RKO (cell line): ENCODE measurements around the gene NTRK3.

Source experiments
- DNase-seq: peaks from one replicate; pipeline ENCODE4 v3.0.0-alpha.2; 2016; ENCODE audit warnings: low spot score

Gene NTRK3

DNA sequence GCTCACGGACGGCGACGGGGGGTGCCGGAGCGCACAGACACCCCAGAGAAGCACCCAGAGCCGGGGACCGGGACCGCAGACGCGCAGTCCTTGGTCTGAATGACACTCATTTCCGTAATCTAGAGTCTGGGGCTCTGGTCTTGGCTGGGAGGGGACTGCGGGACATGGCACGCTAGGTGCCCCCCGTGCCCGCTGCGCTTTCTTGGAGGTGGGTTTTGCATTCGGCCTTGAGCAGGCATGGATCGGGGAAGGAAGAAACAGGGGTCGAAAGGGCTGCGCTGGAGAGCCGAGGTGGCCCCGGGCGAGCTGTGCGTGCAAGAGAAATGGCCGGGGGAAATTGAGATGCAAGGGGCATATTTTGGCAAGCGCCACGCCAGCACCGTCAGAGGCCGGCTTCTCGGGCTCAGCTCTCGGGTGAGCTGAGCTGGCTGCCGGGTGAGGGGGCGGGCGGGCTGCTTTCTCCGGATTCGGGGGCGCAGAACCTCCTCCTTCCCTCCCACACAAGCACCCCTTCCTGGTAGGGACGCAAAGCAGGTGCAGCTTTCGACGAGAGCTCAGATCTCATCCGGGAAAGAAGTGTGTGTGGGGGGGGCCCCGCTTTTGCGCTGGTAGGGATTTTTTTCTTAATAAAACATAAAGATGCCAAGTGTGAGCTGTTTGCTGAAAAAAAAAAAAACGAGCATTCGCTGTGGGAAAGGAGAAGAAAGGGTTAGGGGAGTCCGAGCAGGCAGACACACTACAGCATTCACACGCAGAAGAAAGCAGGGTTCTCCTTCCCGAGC, 963 bp upstream of the NTRK3 start:
- no peak for DNase-seq

DNA sequence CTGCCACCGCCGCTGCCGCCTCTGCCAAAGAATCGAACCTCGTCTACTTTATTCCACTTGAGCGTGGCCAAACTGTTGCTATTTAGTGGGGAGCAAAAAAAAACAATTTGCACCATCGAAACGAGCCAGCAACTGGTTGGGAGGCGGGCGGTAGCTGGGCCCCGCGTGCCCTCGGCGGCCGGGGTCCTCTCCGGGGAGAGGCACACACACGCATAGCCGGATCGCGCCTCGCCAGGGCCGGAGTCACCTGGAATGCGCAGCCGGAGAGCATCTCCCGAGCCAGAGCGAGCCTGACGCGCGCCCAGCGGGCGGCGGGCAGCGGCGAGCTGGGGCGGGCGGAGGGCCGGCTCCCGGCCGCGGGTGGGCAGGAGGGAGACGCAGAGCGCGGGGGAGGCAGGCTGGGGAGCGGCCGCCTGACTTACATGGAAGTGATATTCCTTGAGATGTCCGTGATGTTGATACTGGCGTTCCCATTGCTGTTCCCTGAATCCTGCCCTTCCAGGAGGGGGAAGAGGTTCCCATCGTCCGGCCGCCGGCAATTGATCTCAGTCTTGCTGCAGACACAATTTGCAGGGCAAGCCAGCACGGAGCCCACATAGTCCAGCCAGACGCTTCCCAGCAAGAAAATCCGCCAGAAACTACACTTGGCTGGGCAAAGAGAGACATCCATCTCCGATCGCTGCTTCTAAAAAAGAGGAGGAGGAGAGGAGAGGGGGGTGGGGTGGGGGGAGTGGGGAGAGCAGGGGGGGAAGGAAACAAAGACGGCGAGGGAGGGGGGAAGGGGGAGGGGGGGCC, 858 bp downstream of the NTRK3 start:
- no peak for DNase-seq

DNA sequence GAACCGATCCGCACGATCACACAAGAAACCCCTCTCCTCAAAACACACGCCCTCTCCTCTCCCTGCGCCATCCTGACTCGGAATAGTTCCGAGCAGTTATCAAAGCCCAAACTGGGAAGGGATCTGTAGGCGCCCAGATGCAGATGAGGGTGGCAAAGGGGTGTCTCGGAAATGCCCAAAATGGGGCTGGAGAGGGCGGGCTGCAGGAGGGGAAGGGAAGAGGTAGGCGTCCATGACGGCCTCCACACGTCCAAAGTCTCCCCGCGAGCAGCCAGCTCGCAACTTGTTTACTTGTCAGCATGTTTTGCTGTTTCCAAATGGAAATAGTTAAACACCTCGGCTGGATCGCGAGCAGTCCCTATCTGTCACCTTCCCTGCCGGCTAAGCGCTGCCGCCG, 1.5 kb downstream of the NTRK3 start:
- DNase-seq: no peak

DNA sequence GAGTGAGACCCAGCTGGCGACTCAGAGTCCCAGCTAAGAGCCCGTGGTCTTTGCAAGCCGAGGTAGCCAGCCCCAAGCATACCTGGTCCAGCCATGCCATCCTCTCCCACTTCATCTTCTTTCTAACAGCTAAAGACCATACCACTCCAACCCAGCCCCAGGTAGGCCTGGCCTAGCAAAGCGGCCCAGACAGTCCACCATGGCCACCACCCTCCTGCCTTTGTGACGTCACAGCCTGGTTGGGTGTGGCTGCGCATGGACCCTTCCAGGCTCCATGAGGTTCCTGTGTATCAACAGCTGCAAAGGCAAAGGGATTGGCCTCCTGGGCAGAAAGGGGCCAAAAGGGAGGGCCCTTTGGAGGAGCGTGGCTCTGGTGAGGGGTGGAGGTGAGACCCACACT, 4.1 kb downstream of the NTRK3 start:
- DNase-seq: no peak

DNA sequence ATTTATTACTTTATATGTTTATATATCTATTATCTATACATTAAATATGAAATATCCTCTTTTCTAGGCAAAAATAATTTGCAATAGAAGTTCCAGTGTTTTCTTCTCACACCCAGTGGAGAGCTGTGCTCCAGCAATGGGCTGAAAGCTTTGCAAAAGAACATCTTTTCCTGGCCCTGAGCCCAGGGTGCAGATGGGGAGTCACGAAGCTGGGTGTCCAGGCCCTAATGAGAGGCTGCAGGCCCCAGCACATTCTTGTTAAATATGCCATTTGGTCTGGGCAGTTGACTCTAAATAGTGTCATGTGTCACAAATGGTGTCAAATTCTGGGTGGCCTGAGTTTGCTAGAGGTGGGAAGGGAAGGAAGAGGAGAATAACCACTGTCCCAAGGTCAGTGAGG, 5.7 kb downstream of the NTRK3 start:
- no peak for DNase-seq

DNA sequence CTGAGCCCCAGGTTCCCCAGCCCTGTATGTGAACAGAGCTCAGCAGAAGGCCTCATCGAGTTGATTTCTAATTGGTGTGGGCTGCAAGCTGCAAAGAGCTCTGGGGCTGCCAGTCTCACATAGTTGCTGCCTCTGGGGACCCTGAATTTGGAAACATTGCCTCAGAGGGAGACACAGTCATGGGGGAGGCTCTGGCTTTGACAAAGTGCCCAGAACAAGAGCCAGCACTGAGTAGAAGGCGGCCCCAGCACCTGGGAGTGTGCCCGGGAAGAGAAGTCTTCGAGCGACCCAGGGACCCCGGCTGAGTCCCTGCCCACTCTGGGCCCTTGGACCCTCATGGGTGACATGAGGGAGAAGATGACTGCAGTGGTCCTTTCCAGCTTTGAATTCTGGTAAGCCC, 7.3 kb downstream of the NTRK3 start:
- DNase-seq: no peak

DNA sequence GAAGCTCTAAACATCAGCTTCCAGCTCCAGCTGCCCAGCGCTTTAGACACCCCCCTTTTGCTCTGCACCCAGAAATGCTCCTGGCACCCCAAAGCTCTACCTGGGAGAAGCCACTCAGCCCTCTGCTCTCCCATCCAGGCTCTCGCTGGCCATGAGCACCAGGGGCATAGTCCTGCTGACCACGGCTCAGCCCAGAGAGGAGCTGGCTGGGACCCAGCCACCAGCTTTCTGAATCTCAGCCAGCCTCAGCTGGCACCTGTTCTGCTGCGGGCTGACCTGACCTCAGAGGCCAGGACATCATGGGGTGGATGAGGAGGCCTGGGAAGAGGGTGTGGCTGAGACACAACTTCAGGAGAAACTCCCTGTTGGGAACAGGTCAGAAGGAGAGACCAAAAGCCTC, 8.6 kb downstream of the NTRK3 start:
- DNase-seq: no peak

DNA sequence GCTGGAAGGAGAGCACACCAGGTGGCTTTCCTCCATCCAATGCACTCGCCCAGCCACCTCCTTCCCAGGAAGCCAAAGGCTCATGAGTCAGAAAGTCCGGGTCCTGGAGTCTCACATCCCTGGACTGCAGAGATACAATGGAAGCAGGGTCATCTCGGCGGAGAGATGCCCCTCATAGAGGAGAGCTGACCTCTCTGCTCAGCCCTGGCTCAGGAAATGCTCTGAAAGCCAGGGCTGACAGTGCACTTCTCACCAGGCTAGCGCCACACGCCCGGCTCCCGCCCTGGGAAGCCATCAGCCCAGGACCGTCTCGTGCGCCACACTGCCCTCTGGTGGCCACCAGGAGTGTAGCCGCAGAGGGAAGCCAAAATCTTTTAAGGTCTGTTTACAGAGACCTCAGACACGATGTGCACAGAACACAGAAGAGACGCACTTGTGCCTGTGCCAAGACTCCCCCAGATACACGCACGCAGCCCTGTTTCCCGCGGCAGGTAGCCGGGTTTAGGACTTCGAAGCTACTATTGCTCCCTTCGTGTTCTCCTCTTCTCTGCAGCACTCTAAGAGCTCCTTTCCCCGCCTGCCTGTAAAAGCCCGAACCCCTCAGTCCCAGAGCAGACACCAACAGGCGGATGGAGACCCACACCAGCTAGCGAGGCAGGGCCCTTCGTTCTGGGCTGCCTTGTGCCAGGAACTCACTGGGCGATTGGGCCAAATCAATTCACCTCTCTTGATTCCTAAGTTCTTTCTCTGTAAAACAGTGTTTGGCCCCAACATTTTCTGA, 9.7 kb downstream of the NTRK3 start:
- DNase-seq: peak; percentile 73

DNA sequence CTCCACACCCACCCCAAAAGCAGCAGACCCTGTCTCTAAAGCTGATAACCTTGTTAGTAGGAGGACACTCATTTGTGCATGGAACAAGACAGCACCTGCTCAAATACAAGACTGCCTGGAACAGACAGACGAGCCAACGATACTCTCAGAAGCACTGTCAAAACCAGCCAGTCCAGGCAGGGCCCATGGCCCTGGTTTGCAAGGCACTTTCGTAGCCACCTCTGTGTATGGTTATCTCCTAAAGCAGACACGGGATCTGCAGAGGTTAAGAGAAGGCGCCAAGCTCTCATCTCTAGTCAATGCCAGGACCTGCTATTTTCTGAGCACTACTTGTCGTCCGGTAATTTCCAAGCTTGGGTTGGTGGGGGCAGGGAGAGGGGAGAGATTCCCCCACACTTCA, 10.5 kb downstream of the NTRK3 start:
- no peak for DNase-seq

DNA sequence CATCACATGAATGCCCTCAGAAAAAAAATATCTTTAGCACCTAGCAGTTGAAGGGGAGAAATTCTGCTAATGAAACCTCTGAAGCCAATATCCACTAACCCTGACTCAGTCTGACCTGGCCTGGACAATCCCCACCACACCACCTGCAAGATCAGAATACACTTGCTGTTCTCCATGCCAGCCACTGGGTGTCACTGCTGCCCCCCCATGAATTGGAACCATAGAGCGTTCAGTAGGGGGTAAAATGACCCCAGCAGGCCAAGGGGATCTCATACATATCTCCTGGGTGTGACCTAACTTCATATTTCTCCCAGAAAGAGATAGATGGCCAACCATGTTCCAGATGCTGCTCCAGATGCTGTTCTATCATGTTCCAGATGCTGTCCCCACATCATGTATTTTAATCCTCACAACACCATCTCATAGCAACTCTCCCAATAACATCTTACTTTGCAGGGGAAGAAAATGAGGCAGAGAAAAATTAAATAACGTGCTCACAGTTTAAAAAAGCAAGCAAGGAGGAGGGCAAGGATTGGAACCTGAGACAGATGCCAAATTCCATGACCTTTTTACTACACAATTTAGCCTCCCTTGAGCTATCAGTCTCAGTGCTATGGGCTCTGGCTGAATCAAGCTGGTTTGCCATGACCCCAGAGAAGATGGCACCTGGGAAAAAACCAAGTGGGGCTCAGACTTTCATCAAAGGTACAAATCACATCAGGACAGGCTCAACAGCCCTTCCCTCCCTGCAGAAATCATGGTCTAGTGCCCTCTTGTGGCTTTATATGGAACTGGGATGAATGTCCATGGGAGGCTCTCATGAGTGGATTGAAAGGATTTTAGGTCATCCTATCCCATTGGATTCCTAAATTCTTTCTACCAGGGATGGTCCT, 12.4 kb downstream of the NTRK3 start:
- peak; percentile 43 for DNase-seq

DNA sequence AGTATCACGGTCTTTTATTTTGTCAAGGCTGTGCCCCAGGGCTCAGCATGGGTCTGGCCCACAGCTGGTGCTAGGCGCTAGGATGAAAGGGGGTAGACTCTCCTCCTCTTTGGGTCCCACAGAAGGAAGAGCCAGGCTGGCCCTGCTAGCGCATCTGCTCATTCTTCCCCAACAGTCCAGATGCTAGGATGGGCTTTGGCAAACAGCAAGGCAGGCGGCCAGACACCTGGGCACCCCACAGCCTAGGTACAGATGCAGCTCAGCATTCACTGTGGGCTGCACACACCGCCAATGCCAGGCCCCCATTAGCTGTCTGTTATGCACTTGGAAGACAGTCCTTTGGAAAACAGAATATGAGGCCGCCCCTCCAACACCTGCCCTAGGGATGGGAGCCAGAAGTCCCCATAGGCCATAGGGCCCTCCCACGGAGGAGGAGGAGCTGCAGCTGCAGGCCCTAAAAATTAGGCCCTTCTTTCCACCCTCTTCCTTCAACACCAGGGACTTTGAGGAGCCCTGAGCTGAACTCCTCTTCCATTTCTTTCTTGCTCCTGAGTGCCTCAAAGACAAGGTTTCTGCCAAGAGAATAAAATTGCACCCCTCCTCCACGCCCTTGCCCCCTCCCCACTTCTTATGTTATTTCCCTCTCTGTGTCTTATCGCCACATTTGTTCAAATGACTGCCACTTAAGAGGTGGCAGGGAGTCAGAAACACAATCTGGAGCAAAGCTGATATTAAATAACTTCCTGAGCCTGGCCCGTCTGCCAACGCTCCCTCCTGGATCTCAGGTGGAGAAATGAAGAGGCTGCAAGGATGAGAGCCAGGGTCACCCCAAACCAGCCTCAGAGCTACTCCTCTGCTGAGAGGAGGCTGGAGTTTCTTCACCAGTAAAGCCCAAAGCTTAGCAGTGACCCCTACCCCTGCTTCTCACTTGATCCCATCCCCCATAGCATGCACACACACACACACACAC, 13.7 kb downstream of the NTRK3 start:
- DNase-seq: no peak

DNA sequence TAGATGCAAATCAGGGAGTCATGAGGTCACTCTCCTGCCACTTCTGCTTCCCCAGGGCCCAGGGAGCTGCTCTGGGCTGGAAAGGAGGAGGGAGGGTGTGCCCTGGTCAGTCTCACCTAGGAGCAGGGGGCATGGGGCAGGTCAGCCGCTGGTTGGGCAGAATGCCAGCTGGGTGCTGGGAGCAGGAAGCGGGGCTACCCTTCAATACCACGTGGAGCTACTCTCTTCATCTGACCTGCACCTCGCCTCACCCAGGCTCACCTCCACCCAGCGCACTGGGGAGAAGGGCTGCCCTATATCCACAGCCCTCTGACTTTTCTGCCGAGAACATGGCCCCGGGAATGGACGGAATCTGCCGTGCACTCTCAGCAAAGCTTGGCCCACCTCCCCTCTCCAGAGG, 15.1 kb downstream of the NTRK3 start:
- no peak for DNase-seq

DNA sequence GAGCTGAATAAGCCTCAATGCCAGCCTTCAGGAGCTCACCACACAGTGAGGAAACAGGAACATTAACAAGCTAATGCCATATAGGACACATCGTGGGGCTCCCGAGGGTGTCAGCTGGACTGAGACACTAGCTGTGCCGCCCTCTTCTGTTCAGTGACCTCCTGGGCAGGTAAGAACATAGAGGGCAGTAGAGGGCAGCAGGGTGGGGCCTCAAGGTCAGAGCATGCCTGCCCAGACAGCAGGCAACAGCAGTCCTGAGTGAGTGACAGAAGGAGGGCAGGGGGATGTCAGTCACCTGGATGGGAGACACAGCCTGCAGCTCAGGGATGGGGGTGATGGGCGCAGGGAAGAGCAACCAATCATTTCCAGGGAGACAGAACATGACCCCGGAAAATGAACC, 15.5 kb downstream of the NTRK3 start:
- DNase-seq: no peak

DNA sequence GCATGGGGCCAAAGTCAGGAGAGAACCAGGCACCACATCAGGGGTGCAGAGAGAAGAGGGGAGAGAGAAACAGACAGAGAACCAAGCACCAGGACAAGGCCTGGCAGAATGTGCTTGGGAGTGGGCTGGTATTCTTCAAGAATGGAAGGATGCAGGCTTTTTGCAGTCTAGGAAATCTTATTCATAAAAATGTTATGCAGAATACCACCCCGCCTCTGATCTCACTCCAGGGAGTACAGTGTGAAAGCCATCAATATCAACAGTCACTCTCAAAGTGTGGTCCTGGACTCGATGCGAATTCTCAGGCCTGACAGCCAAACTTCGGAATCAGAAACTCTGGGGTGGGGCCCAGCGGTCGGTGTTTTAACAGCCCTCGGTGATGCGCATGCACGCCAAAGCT, 16.9 kb downstream of the NTRK3 start:
- DNase-seq: no peak

DNA sequence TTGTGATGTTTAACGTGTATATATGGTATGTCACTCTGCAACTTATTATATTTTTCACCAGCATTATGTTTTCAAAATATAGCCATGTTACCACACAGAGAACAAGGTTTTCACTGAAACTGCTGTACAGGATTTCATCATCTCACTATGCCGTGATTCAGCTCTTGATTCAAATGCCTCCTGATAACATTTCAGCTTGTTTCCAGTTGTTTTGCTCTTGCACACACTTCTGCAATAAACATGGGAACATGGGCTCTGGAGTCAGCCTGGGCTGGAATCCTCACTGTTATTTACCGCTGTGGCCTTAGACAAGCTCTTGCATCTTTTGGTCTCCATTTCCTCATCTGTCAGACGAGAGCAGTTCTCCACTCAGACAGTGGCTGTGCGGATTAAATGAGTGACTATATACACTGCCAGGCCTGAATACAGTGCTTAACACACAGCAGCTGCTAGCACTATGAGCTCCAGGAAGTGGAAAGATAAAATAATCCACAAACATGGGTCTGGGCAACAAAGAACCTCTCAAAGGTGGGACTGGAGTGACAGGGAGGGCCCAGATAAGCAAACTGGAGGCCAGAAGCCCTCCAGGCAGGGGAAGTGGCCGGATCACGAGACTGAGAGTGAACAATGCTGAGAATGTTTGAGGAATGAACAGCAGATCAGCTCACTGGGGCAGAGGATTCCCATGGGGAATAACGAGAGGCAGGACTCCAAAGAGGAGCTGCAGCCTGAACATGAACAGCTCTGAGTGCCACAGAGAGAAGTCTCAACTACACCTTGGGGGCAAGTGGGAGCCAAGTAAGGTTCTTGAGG, 17.7 kb downstream of the NTRK3 start:
- DNase-seq: no peak

DNA sequence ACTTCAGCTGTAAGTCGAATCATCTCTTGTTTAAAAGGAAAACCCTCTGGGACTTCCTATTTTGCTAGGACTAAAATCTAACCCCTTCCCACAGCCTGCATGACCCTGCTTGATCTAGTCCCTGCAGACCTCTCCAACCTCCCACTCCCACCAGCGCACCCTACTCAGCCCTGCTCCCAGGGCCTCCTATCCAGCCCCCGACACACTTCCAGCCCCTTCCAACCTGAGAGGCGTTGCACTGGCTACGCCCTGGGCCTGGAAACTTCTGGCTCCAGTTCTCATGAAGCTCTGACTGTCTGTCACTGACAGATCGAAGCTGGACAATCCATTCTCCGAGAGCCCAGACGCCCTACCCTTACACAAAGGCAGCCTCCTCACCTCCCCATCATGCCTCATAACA, 21.8 kb downstream of the NTRK3 start:
- DNase-seq: no peak

DNA sequence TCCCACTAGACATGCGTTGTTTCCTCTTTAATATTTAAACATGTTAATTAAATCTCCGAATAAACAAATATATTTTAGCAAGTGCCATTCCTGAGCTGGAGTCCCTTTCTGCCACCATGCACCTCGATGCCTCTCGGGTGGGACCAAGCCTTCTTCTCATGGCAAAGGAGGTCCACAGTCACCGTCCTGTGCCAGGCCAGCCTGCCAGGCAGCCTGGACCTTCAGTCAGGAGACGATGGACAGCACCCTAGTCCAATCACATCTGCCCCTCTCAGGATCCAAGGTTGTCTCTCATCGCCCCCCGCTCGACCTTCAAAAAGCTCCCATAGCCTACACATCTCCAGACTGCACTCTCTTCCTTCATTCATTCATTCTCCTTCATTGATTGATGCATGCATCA, 22.6 kb downstream of the NTRK3 start:
- no peak for DNase-seq

DNA sequence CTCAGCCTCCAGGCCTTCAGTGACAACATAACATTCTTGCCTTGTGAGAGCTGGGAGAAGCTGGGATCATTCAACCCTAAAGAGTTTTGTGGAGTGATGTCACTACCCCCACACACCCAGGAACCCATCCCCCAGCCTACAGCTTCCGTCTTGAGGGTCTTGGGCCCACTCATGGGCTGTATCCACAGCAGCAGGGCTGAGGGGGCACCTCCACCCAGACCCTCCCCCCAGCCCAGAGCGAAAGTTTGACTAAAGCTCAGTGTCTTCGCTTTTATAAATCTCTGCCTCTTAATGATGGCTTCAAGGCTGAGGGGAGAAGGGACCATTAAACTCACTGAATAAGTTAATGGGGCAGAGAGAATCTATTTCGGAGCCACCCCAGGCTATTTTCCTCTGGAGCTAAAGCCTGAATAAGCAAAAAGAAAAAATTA, 23.8 kb downstream of the NTRK3 start:
- DNase-seq: no peak

DNA sequence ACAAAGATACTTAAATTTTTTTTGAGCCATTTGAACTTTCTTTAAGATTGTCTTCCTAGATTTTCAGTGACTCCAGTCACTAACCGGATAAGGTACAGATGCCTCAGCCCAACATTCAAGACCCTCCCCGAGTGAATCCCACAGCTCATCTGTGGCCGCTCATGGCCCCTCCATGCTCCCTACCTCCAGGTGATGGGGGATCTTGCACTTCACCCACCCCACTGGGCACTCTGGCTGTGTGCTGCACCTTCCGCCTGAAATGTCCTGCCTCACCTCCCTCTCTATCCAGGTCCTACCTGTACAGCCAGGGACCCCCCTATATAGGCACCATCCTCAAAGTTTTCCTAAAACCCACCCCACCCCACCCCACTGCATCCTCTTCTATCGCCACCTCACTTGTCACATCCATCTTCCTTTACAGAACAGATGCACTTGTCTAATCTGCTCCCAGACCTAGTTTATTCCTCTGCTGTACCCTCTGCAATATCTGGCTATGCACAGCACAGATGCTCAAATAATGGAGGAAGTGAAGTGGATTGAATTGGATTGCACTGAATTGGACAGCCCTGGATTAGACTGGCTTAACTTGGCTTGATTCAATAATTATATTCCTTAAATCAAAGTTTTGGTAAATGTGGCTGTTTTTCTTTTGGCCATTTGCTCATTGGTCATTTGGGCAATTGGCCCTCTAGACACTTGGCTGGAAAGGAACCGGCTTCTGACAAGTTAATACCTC, 24.5 kb downstream of the NTRK3 start:
- DNase-seq: no peak
